GM18526 (cell line): ENCODE results near the gene TREM1.

ENCODE experiments used
- POLR2A ChIP-seq: IDR thresholded peaks from 3 replicates; pipeline ENCODE4 v1.6.1; 2011; ENCODE audit not compliant: insufficient read length; ENCODE audit errors: extremely low read depth

The TREM1 gene

GRCh38 chr6:41277605-41278004 lies 8.9 kb downstream of the TREM1 start:
- TF ChIP-seq POLR2A: no peak

GRCh38 chr6:41275489-41275888 lies 11.0 kb downstream of the TREM1 start:
- TF ChIP-seq POLR2A: no peak

DNA sequence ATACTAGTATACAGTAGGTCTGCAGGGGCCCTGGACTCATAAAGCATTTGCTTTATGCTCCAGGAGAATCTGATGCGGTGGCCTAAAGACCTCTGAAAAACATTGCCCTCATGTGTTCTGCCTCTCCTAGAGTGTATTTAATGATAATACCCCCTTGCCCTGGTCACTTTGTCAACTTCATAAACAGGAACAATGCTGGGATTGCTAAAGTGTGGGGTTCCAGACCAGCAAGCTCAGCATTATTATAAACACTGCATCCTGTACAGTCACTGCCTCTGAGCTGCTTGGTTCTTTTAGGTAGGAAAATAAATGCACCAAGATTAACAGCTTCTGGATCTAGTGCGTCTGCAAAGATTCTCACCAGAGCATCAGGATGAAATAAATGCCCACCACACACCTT lies 12.2 kb downstream of the TREM1 start:
- no peak for TF ChIP-seq POLR2A

- no peak for TF ChIP-seq POLR2A
Observed at GRCh38 chr6:41273714-41274113, 12.8 kb downstream of the TREM1 start.

GRCh38 chr6:41272591-41273240 lies 13.8 kb downstream of the TREM1 start:
- TF ChIP-seq POLR2A: no peak

GRCh38 chr6:41271901-41272395 lies 14.5 kb downstream of the TREM1 start:
- no peak for TF ChIP-seq POLR2A

GRCh38 chr6:41269716-41270115 lies 16.8 kb downstream of the TREM1 start:
- TF ChIP-seq POLR2A: no peak

- no peak for TF ChIP-seq POLR2A
Observed at GRCh38 chr6:41269166-41269565, 17.3 kb downstream of the TREM1 start.

DNA sequence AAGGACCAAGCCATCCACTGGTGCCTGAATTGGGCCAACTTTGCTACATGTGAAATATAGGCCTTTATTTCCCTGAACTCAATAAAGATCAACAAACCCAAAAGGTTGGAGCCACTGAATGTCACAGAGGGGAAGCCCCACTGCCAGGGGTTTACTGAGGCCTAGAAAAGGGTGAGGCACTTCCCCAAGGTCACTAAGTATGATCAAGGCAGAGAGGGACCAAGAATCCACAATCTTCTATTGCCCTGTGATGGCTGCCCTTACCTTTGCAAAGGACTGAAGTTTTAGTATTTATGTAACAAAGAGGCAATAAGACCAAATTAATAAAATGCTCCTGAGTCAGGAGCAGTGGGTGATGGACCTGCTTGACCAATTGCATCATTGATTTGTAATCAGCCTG lies 18.0 kb downstream of the TREM1 start:
- no peak for TF ChIP-seq POLR2A

DNA sequence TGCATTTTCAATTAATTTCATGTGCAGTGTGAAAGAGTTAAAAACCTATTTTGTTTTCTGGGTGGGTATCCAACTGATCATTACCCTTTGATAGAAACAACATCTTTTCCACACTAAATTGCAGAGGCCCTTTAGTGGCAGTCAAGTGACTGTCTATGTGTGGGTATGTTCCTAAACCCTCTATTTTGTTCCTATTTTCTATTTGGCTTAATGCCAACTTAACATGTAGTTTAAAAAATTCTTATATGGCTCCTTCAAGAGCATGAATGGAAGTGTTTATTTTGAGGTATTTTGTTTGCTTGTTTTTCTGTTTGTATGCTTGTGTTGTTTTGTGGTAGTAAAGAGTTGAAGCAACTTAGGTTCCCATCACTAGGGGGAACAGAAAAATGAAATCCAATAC lies 19.9 kb downstream of the TREM1 start:
- TF ChIP-seq POLR2A: no peak

GRCh38 chr6:41263267-41263666 lies 23.2 kb downstream of the TREM1 start:
- TF ChIP-seq POLR2A: no peak

- no peak for TF ChIP-seq POLR2A
Observed at GRCh38 chr6:41262401-41262800, 24.1 kb downstream of the TREM1 start.

GRCh38 chr6:41258196-41258493 lies 28.3 kb downstream of the TREM1 start:
- no peak for TF ChIP-seq POLR2A

GRCh38 chr6:41257369-41258195 lies 28.9 kb downstream of the TREM1 start:
- TF ChIP-seq POLR2A: no peak

GRCh38 chr6:41256383-41256782 lies 30.1 kb downstream of the TREM1 start:
- TF ChIP-seq POLR2A: no peak

GRCh38 chr6:41255638-41256246 lies 30.7 kb downstream of the TREM1 start:
- no peak for TF ChIP-seq POLR2A

- TF ChIP-seq POLR2A: no peak
Observed at GRCh38 chr6:41255110-41255509, 31.4 kb downstream of the TREM1 start.
